AG09319 (cell line): ENCODE data around the gene ARHGAP44.

Experiments used
- DNase-seq: peaks from one replicate; pipeline ENCODE4 v3.0.0-alpha.2; 2010; ENCODE audit warnings: low read depth; ENCODE audit errors: extremely low read depth
- TF ChIP-seq, protein P1 (sequence below): IDR thresholded peaks from 2 replicates; pipeline ENCODE4 v1.5.1; 2011; ENCODE audit warnings: low read depth, mild to moderate bottlenecking, inconsistent platforms, low read length, moderate library complexity

ARHGAP44 gene

DNA sequence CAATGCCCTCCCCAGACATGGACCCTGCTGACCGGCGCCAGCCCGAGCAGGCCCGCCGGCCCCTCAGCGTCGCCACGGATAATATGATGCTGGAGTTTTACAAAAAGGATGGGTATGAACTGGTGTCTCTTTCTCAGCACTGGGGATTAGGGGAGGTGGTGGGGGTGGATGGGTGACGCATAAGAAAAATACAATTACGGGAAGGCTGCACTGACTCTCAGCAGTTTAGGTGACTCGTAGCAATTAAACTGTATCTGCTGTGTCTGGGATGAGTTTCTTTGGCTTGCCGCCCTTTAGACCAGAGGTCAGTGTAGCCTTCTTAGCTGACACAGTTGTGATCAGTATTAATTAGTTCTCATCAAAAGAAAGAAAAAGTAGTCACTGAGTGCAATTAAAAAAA is 169.5 kb downstream of the ARHGAP44 start:
- TF ChIP-seq, protein P1, sequence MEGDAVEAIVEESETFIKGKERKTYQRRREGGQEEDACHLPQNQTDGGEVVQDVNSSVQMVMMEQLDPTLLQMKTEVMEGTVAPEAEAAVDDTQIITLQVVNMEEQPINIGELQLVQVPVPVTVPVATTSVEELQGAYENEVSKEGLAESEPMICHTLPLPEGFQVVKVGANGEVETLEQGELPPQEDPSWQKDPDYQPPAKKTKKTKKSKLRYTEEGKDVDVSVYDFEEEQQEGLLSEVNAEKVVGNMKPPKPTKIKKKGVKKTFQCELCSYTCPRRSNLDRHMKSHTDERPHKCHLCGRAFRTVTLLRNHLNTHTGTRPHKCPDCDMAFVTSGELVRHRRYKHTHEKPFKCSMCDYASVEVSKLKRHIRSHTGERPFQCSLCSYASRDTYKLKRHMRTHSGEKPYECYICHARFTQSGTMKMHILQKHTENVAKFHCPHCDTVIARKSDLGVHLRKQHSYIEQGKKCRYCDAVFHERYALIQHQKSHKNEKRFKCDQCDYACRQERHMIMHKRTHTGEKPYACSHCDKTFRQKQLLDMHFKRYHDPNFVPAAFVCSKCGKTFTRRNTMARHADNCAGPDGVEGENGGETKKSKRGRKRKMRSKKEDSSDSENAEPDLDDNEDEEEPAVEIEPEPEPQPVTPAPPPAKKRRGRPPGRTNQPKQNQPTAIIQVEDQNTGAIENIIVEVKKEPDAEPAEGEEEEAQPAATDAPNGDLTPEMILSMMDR = no peak
- DNase-seq = no peak

DNA sequence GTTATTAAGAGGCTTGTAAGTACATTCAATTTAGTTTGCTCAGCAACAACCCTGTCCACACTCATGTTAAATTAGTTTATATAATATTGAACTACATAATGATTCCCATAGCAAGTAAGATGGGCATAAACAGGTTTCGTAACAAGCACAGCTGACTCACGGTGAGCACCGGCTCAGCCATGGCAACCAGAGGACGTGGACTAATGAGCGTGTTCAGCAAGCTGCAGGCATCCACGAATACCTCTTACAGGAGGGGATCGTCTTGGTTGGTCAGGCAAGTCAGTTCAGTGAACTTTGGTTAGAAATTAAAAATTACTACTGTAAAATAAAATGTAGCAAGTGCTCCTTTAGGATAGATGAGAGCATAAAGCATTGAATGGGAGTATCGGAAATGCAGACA is 170.1 kb downstream of the ARHGAP44 start:
- TF ChIP-seq, protein P1 = no peak

DNA sequence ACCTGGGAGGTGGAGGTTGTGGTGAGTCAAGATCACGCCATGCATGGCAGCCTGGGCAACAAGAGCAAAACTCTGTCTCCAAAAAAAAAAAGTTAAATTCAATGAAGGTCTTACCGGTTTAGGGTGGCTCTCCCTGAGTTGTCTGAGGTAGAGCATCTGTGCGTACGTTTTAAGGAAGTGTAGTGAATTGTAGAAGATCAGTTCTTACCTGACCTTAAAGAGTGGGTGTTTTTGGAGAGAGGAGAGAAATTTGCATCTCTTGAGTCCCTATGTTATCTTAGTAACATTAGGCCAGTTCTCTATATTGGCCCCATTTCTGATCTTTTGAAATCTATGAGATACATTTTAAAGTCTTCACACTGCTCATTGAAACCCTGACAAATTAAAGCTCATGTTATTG is 172.4 kb downstream of the ARHGAP44 start:
- no peak for DNase-seq
- TF ChIP-seq, protein P1 = no peak

More for the DNA sequence above, 170.1 kb downstream of the ARHGAP44 start:
- no peak for DNase-seq

DNA sequence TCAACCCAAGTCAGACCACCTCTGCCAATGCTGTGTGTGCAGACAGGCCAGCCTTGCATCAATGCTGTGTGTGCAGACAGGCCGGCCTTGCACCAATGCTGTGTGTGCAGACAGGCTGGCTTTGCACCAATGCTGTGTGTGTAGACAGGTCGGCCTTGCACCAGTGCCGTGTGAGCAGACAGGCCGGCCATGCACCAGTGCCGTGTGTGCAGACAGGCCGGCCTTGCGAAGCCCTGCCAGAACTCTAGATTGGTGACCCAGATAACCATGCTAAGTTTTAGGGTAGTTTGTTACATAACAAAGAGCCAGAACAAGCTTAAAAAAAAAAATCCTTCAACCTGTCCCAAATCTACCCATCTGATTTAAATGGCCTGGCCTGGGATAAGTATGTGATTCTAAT is 174.2 kb downstream of the ARHGAP44 start:
- TF ChIP-seq, protein P1 = no peak
- DNase-seq = no peak

DNA sequence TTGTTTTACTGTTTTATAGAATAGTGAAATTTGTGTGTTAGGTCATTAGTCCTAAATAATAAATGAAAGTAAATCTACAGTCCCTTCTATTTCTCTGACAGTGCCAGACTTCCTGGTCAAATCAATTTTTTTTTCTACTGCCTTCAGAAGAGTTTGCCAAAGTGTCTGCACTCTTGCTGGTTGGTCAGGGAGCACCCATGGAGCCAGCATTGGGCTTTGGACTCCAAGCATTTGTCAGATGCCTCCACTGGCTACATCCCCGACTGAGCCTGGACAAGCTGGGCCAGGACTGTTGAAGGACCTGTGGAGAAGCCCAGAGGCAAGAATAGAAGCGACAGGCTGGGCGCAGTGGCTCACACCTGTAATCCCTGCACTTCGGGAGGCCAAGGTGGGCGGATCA is 174.9 kb downstream of the ARHGAP44 start:
- no peak for DNase-seq
- TF ChIP-seq, protein P1 = no peak

DNA sequence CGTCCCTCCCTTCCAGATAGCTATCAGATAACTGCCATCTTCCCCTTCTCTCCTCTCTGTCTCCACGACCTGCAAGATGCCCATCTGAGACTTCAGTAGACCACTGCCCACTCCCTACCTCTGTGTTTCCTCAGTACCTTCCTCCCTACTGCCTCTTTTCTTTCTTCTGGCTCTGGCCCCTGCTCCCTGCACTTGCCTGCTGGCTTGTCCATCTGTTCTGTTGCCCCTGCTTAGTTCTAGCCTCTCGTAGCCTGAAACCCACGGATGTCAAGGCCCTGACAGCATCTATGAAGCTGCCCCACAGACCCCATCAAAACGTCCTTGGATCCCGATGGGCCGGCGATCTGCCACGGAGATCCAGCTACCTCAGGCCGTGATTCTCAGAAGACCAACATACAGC is 175.5 kb downstream of the ARHGAP44 start:
- DNase-seq = no peak

DNA sequence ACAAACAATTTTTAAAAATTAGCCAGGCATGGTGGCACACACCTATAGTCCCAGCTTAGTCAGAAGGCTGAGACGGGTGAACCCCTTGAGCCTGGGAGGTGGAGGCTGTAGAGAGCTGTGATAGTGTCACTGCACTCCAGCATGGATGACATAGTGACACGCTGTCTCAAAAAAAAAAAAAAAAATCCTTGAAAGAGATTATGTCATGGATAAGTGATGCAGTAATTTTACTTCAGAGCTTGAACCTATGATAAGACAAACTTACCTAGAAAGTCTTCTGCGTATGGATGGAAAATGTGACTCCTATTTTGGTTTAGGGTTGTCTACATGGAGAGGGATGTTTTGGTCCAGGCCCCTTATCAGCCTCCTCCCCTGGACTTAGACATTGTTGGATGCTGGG is 176.7 kb downstream of the ARHGAP44 start:
- TF ChIP-seq, protein P1 = no peak
- DNase-seq = no peak

More for the DNA sequence above, 175.5 kb downstream of the ARHGAP44 start:
- TF ChIP-seq, protein P1 = no peak
